H1 (cell line): Measurements from ENCODE around the gene TANC1. TPM values are rescaled to one million over a fixed set of nuclear protein-coding genes. Genes with fewer than 3 reads are reported as not detected.

Experiments used
- KDM1A ChIP-seq: fragments of 200-600, 300-600 bp; sonication (generic); IDR thresholded peaks from 2 replicates; pipeline ENCODE4 v1.7.1; 2016; ENCODE audit warnings: mild to moderate bottlenecking, low read length, borderline replicate concordance
- POLR2A ChIP-seq, 2 experiments: IDR thresholded peaks; 1 replicate in 1 of 2; 2 replicates in 1 of 2; pipeline ENCODE4 v1.6.1; 2011; ENCODE audit warnings: low read depth in 2 of 2, low read length in 2 of 2, mild to moderate bottlenecking in 2 of 2; ENCODE audit errors: control extremely low read depth in 1 of 2
- polyA plus RNA-seq, 7 experiments: library from polyadenylated mRNA; depleted of rRNA in 3 of 7; stranded (reverse) in 5 of 7; unstranded in 2 of 7; fragments of >200 nt in 5 of 7; fragments of 200-250 nt in 2 of 7; gene quantifications; 1 replicate in 5 of 7; 2 replicates in 1 of 7; 4 replicates in 1 of 7; pipeline versions ENCODE4 v1.2.1 to v1.2.3, GENCODE V29; 2011 to 2013; ENCODE audit warnings: missing spikeins in 2 of 7, mixed read lengths in 2 of 7
- total RNA-seq: library from RNA; stranded (reverse); fragmentation: NEBNext Ultra II Directional; extraction: Animal tissue kit (Norgen Biotek cat#: 25700); gene quantifications from 2 replicates; pipeline ENCODE4 v1.2.1, GENCODE V29; 2021
- TF ChIP-seq, protein P1 (sequence below): IDR thresholded peaks from 2 replicates; pipeline ENCODE4 v1.6.1; 2011; ENCODE audit warnings: low read length, improper control_type of control experiment
- TF ChIP-seq, protein P2 (sequence below): IDR thresholded peaks from 2 replicates; pipeline ENCODE4 v1.6.1; 2012; ENCODE audit warnings: inconsistent platforms

The TANC1 gene
- total and polyA plus RNA-seq, 2 of the 8 experiments (the other 6 are each of a cell fraction or from before 2014, with no cell fraction given): 4.1 to 7.6 TPM

DNA sequence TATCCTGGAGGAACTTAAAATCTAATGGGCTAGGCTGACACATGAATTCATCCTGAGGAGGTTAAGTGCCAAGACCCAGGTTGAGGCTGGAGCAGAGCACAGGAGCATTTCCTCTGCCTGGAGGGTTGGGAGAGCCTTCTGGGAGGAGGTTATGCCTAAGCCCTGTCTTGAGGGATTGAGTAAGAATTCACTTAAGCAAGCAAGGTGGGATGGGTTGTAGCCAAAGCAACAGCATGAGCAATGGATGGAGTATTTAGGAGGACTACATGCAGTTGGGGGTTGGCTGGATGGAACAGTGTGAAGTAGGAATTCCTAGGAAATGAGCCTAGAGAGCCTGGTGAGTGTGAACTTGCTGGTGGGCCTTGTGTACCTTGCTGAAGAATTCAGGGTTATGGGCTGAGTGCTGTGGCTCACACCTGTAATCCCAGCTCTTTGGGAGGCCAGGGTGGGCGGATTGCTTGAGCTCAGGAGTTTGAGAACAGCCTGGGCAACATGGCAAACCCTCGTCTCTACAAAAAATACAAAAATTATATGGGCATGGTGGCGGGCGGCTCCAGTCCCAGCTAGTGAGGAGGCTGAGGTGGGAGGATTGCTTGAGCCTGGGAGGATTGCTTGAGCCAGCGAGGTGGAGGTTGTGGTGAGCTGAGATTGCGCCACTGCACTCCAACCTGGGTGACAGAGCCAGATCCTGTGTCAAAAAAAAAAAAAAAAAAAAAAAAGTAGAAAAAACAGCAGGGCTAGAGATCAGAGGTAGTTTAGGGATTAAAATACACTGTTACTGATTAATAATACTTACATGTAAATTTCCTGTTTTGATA lies 22.2 kb downstream of the TANC1 start (continued):
- TF ChIP-seq, protein P1, sequence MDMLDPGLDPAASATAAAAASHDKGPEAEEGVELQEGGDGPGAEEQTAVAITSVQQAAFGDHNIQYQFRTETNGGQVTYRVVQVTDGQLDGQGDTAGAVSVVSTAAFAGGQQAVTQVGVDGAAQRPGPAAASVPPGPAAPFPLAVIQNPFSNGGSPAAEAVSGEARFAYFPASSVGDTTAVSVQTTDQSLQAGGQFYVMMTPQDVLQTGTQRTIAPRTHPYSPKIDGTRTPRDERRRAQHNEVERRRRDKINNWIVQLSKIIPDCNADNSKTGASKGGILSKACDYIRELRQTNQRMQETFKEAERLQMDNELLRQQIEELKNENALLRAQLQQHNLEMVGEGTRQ: no peak
- TF ChIP-seq, protein P2, sequence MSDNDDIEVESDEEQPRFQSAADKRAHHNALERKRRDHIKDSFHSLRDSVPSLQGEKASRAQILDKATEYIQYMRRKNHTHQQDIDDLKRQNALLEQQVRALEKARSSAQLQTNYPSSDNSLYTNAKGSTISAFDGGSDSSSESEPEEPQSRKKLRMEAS: no peak
- TF ChIP-seq POLR2A (IDR thresholded peaks at IDR 0.05; ENCODE audit: control extremely low read depth in 1 of 2, low read depth in 2 of 2, low read length in 2 of 2) (no peak), KDM1A (no peak)
- TF ChIP-seq, all 59 proteins: peak for 0
